ENCODE results near the gene NUTM2D.
"Not testable (repeated sequence)": the region's sequence is repeated elsewhere in the genome, so short reads cannot be mapped to it uniquely, and the experiment has no call there.

Gene NUTM2D

GRCh38 chr10:87357444-87357843 lies at the start of gene NUTM2D:
TSS of gene NUTM2D (plus strand) at chr10:87357744. CDS start at chr10:87358266, 522 bp downstream.
- not testable (repeated sequence) for H3K79me2 ChIP-seq (ENCODE audit: low read length); H3K9me2 ChIP-seq (replicated peaks; ENCODE audit: insufficient read depth, low read length); H3K27ac ChIP-seq (ENCODE audit: low read length); H3K4me3 ChIP-seq (ENCODE audit: low read length); H3K27me3 ChIP-seq (replicated peaks; ENCODE audit: insufficient read depth, low read length); H3K9ac ChIP-seq (ENCODE audit: low read length); H3K36me3 ChIP-seq (replicated peaks; ENCODE audit: insufficient read depth, low read length); H2AFZ ChIP-seq (ENCODE audit: low read length); DNase-seq; H3K4me1 ChIP-seq (ENCODE audit: low read length); H4K20me1 ChIP-seq (ENCODE audit: insufficient read depth, low read length); H3F3A ChIP-seq (ENCODE audit: insufficient read depth, low read length); H3K9me3 ChIP-seq (replicated peaks; ENCODE audit: insufficient read depth, low read length); H3K4me2 ChIP-seq (ENCODE audit: low read depth, low read length)

- not testable (repeated sequence) for H4K20me1 ChIP-seq (ENCODE audit: insufficient read depth, low read length); H3K4me3 ChIP-seq (ENCODE audit: low read length); H3K36me3 ChIP-seq (replicated peaks; ENCODE audit: insufficient read depth, low read length); H3K9me3 ChIP-seq (replicated peaks; ENCODE audit: insufficient read depth, low read length); H3K9me2 ChIP-seq (replicated peaks; ENCODE audit: insufficient read depth, low read length); H3K79me2 ChIP-seq (ENCODE audit: low read length); DNase-seq; H3K4me2 ChIP-seq (ENCODE audit: low read depth, low read length); H3K4me1 ChIP-seq (ENCODE audit: low read length); H3K27ac ChIP-seq (ENCODE audit: low read length); H2AFZ ChIP-seq (ENCODE audit: low read length); H3K27me3 ChIP-seq (replicated peaks; ENCODE audit: insufficient read depth, low read length); H3K9ac ChIP-seq (ENCODE audit: low read length); H3F3A ChIP-seq (ENCODE audit: insufficient read depth, low read length)
These were observed 48.8 kb upstream of the NUTM2D start for GRCh38 chr10:87308702-87309101.

GRCh38 chr10:87309657-87310056 lies 47.9 kb upstream of the NUTM2D start:
- not testable (repeated sequence) for H3K27ac ChIP-seq (ENCODE audit: low read length); H3K36me3 ChIP-seq (replicated peaks; ENCODE audit: insufficient read depth, low read length); H3K27me3 ChIP-seq (replicated peaks; ENCODE audit: insufficient read depth, low read length); H3K9ac ChIP-seq (ENCODE audit: low read length); H3K79me2 ChIP-seq (ENCODE audit: low read length); H3K9me2 ChIP-seq (replicated peaks; ENCODE audit: insufficient read depth, low read length); DNase-seq; H4K20me1 ChIP-seq (ENCODE audit: insufficient read depth, low read length); H3K4me3 ChIP-seq (ENCODE audit: low read length); H3F3A ChIP-seq (ENCODE audit: insufficient read depth, low read length); H3K4me2 ChIP-seq (ENCODE audit: low read depth, low read length); H3K4me1 ChIP-seq (ENCODE audit: low read length); H2AFZ ChIP-seq (ENCODE audit: low read length); H3K9me3 ChIP-seq (replicated peaks; ENCODE audit: insufficient read depth, low read length)

DNA sequence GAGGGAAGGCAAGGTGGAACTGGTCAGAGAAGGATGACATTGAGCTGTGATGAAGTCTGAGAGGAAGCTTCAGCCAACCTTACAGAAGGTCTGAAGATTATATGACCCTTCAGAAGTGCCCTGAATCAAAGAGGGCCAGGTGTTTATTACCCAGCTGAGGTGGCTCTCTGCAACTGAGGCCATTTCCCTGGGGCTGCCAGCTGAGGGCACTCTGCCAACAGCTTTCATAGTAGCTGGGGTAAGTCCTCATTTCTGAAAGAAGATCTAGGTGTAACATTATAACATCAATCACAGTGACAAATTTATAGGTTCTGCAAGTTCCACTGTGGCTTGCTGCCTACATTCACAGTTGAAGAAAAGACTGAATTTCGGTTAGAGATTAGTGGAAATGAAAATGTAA lies 46.0 kb upstream of the NUTM2D start:
- not testable (repeated sequence) for H3K9ac ChIP-seq (ENCODE audit: low read length); H3K4me2 ChIP-seq (ENCODE audit: low read depth, low read length); DNase-seq; H3K79me2 ChIP-seq (ENCODE audit: low read length); H3K4me1 ChIP-seq (ENCODE audit: low read length); H2AFZ ChIP-seq (ENCODE audit: low read length); H3K27me3 ChIP-seq (replicated peaks; ENCODE audit: insufficient read depth, low read length); H3F3A ChIP-seq (ENCODE audit: insufficient read depth, low read length); H3K9me2 ChIP-seq (replicated peaks; ENCODE audit: insufficient read depth, low read length); H3K9me3 ChIP-seq (replicated peaks; ENCODE audit: insufficient read depth, low read length); H3K27ac ChIP-seq (ENCODE audit: low read length); H3K36me3 ChIP-seq (replicated peaks; ENCODE audit: insufficient read depth, low read length); H3K4me3 ChIP-seq (ENCODE audit: low read length); H4K20me1 ChIP-seq (ENCODE audit: insufficient read depth, low read length)

DNA sequence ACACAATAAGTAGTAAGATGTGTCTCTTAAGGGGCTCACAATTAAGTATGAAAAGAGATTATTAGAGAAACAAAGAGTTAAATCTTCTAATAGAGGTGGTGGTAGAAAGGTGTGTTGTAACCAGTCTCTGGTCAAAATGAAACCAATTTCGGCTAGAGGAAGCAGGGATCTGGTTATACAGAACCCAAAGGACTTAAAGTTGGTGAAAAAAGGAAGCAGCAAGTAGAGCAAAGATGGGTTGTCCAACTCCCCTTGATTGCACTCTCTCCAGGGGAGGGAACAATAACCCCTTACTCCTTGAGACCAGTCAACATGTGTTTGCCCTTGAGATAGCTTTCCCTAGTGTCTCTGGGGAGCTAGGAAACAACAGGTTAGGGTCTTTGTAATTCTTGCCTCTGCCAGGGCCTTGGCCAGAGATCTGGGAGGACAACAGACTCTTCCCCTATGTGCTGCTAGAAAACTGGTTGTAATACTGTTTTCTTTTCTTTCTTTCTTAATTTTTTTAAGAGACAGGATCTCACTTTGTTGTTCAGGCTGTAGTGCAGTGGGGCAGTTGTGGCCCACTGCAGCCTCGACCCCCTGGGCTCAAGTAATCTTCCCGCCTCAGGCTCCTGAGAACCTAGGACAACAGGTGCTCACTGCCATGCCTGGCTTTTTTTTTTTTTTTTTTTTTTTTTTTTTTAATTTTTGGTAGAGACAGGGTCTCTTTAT lies 43.7 kb upstream of the NUTM2D start:
- H3K36me3 ChIP-seq (replicated peaks; ENCODE audit: insufficient read depth, low read length) = not testable (repeated sequence)

GRCh38 chr10:87314360-87314973 lies 43.1 kb upstream of the NUTM2D start:
- H3K36me3 ChIP-seq (replicated peaks; ENCODE audit: insufficient read depth, low read length); H3K4me1 ChIP-seq (ENCODE audit: low read length); H3K27me3 ChIP-seq (replicated peaks; ENCODE audit: insufficient read depth, low read length); H2AFZ ChIP-seq (ENCODE audit: low read length); DNase-seq; H4K20me1 ChIP-seq (ENCODE audit: insufficient read depth, low read length); H3K9me3 ChIP-seq (replicated peaks; ENCODE audit: insufficient read depth, low read length); H3K4me3 ChIP-seq (ENCODE audit: low read length); H3K9ac ChIP-seq (ENCODE audit: low read length); H3K27ac ChIP-seq (ENCODE audit: low read length); H3K4me2 ChIP-seq (ENCODE audit: low read depth, low read length); H3K79me2 ChIP-seq (ENCODE audit: low read length); H3K9me2 ChIP-seq (replicated peaks; ENCODE audit: insufficient read depth, low read length); H3F3A ChIP-seq (ENCODE audit: insufficient read depth, low read length): not testable (repeated sequence)

More for the DNA sequence above, 43.7 kb upstream of the NUTM2D start:
- not testable (repeated sequence) for H3K4me2 ChIP-seq (ENCODE audit: low read depth, low read length); H3F3A ChIP-seq (ENCODE audit: insufficient read depth, low read length); H4K20me1 ChIP-seq (ENCODE audit: insufficient read depth, low read length); H3K4me3 ChIP-seq (ENCODE audit: low read length); H3K27me3 ChIP-seq (replicated peaks; ENCODE audit: insufficient read depth, low read length); H3K27ac ChIP-seq (ENCODE audit: low read length); H3K9me3 ChIP-seq (replicated peaks; ENCODE audit: insufficient read depth, low read length); H3K9ac ChIP-seq (ENCODE audit: low read length); H3K9me2 ChIP-seq (replicated peaks; ENCODE audit: insufficient read depth, low read length); H3K4me1 ChIP-seq (ENCODE audit: low read length); H3K79me2 ChIP-seq (ENCODE audit: low read length); H2AFZ ChIP-seq (ENCODE audit: low read length); DNase-seq

- H3K4me2 ChIP-seq (ENCODE audit: low read depth, low read length); H3K9ac ChIP-seq (ENCODE audit: low read length); H2AFZ ChIP-seq (ENCODE audit: low read length); H3K27me3 ChIP-seq (replicated peaks; ENCODE audit: insufficient read depth, low read length); H4K20me1 ChIP-seq (ENCODE audit: insufficient read depth, low read length); H3K27ac ChIP-seq (ENCODE audit: low read length); H3K9me3 ChIP-seq (replicated peaks; ENCODE audit: insufficient read depth, low read length); DNase-seq; H3K79me2 ChIP-seq (ENCODE audit: low read length); H3K9me2 ChIP-seq (replicated peaks; ENCODE audit: insufficient read depth, low read length); H3K36me3 ChIP-seq (replicated peaks; ENCODE audit: insufficient read depth, low read length); H3K4me3 ChIP-seq (ENCODE audit: low read length); H3F3A ChIP-seq (ENCODE audit: insufficient read depth, low read length); H3K4me1 ChIP-seq (ENCODE audit: low read length): not testable (repeated sequence)
These were observed 36.0 kb upstream of the NUTM2D start for GRCh38 chr10:87321505-87321904.

DNA sequence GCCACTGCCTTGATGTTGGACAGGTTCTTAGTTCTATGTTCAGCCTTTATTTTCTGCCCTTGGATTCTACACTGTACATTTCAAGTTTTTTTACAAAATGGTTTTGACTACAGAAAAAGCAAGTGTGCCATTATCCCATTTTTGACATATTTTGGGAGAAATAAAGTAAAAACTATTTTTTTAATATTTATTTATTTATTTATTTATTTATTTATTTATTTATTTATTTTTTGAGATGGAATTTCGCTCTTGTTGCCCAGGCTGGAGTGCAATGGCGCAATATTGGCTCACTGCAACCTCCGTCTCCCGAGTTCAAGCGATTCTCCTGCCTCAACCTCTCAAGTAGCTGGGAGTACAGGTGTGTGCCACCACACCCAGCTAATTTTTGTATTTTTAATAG lies 33.0 kb upstream of the NUTM2D start:
- not testable (repeated sequence) for H3K27me3 ChIP-seq (replicated peaks; ENCODE audit: insufficient read depth, low read length); H3K4me3 ChIP-seq (ENCODE audit: low read length); H4K20me1 ChIP-seq (ENCODE audit: insufficient read depth, low read length); H3K36me3 ChIP-seq (replicated peaks; ENCODE audit: insufficient read depth, low read length); H3K4me2 ChIP-seq (ENCODE audit: low read depth, low read length); H3K79me2 ChIP-seq (ENCODE audit: low read length); DNase-seq; H3K9me3 ChIP-seq (replicated peaks; ENCODE audit: insufficient read depth, low read length); H3K27ac ChIP-seq (ENCODE audit: low read length); H2AFZ ChIP-seq (ENCODE audit: low read length); H3K9ac ChIP-seq (ENCODE audit: low read length); H3F3A ChIP-seq (ENCODE audit: insufficient read depth, low read length); H3K4me1 ChIP-seq (ENCODE audit: low read length); H3K9me2 ChIP-seq (replicated peaks; ENCODE audit: insufficient read depth, low read length)
